Activated T-cell treated with anti-CD3 and anti-CD28 coated beads, Interleukin-2, amount 50 U/mL, for 48 hours (primary cell): ENCODE results near the gene IQSEC3.

Source experiments
- DNase-seq, 2 experiments: peaks; one replicate each; pipeline ENCODE4 v3.0.0-alpha.2; 2020

IQSEC3 gene

GRCh38 chr12:220491-220890 lies 153.9 kb downstream of the IQSEC3 start:
- no peak for DNase-seq

DNA sequence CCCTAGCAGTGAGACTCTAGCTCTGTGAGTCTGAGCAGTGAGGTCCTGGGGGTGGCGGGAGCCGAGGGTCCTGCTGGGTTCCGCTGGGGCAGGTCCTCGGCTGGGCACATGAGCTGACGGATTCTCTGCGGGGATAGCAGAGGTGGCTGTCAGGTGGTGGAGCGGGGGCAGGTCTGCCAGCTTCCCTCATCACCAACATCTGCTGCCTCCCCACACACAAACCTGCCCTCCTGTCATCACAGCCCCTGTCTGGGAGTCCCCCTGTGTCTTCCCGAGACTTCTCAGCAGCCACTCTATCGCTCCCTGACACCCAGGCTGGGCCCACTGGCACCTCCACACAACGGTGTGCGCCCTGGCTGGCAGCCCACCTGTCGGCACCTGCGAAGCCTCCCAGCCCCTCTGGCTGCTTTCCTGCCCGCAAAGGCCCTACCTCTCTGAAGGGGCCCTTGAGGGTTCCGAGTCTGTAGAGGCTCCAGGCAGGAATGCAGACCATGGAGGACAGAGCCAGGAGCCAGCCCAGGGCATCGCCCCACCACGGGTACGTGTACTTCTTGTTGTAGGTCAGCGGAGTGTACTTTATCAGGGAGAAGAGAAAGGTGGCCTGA lies 154.5 kb downstream of the IQSEC3 start:
- DNase-seq = no peak

DNA sequence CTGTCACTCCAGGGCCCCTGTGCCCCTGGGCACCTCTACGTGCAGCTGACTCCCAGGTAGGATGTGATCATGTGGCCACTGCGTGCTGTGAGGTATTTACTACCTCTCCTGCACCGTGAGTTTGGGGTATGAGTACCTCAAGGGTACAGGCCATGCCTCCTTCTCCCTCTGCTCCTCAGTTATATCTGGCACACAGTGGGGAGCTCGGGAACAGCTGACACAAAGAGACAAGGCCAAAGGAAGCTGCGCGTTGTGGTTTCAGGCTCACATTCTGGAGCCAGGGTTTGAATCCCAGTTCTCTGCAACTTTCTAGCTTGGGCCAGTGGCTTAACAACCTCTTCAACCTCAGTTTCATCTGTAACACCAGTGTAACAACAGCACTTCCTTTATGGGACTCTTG lies 155.2 kb downstream of the IQSEC3 start:
- DNase-seq = no peak

GRCh38 chr12:223841-224240 lies 157.3 kb downstream of the IQSEC3 start:
- no peak for DNase-seq

GRCh38 chr12:224330-224729 lies 157.8 kb downstream of the IQSEC3 start:
- DNase-seq = no peak

GRCh38 chr12:225012-225411 lies 158.4 kb downstream of the IQSEC3 start:
- DNase-seq = no peak

DNA sequence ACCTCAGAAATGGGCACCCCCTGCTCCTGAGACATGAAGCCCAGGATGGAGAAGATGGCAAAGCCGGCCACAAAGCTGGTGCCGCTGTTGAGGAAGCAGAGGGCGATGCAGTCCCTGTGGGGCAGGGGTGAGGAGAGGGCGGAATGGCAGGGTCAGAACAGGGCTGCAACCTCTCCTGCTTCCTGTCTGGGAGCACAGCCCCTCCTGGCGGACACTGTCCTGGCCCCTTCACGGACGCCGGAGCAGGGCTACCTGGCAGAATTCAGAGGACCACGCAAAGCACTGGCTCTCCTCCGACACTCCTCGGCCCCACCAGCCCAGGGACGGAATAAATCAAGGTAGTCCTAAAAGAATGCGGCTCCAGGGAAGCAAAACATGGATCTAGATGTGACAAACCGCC lies 159.8 kb downstream of the IQSEC3 start:
- DNase-seq = no peak

DNA sequence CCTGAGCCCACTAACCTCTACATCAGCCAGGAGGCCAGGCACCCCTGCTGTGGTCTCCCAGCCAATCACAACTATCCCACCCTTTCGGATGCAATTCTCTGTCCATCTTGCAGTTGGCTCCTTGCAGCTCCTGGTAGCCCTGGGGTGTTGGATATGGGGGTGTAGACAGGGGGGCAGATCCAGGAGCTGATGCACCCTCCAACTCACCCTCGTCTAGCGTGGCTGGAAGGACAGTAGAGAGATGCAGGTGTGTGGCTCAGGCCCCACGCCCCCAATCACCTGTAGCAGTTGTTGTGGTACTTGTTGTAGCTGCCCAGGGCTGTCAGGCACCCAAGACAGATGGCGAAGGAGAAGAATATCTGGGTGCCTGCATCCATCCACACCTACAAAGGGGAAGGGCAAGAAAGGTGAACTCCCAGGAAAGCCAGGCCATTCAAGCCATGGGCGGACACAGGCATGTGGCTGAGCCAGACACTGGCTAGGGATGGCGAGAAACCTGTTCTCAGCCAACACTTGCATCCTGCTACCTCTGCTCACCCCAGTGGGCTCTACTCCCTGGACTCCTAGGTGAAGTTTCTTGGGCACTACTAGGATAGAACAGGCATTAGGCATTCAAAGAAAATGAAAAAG lies 160.8 kb downstream of the IQSEC3 start:
- no peak for DNase-seq
